ENCODE data around the gene TMEM9. TPM values are rescaled to one million over a fixed set of nuclear protein-coding genes. Genes with fewer than 3 reads are reported as not detected.

TMEM9 gene
- total RNA-seq = 10 to 100 TPM; 21.8 to 23.8 TPM

- ChIA-PET POLR2A (interaction anchor here (0.6 to 1.5 kb wide), 4 partner anchors 13 to 130 kb away, joined by 3 to 7 read pairs (median 4); no protein-coding TSS in a partner anchor), CTCF (interaction anchor here (0.7 to 2.2 kb wide), 6 partner anchors 13 to 135 kb away, joined by 3 to 8 read pairs (median 5); no protein-coding TSS in a partner anchor)
Observed at GRCh38 chr1:201154389-201155165, at the start of gene TMEM9. TMEM9 (minus strand) TSS chr1:201154474; CDS start chr1:201153923, 551 bp downstream.

- POLR2A ChIA-PET = no interaction called here
- CTCF ChIA-PET = interaction anchor here (1.5 kb wide), 1 partner anchor 52 kb away, joined by 3 read pairs; no protein-coding TSS in a partner anchor
Observed at GRCh38 chr1:201198598-201198997, 44.3 kb upstream of the TMEM9 start.

GRCh38 chr1:201194046-201194445 is 39.8 kb upstream of the TMEM9 start:
- POLR2A ChIA-PET = no interaction called here
- CTCF ChIA-PET = no interaction called here

GRCh38 chr1:201192261-201192788 is 38.1 kb upstream of the TMEM9 start:
- POLR2A ChIA-PET = interaction anchor here (1.6 kb wide), 1 partner anchor 21 kb away, joined by 9 read pairs; no protein-coding TSS in a partner anchor
- CTCF ChIA-PET = interaction anchor here (0.7 kb wide), 2 partner anchors 21 to 54 kb away, joined by 4 to 5 read pairs; no protein-coding TSS in a partner anchor

GRCh38 chr1:201191653-201192260 is 37.5 kb upstream of the TMEM9 start:
- POLR2A ChIA-PET = interaction anchor here (1.6 kb wide), 1 partner anchor 21 kb away, joined by 9 read pairs; no protein-coding TSS in a partner anchor
- CTCF ChIA-PET = interaction anchor here (0.7 kb wide), 1 partner anchor 20 kb away, joined by 5 read pairs; no protein-coding TSS in a partner anchor

- CTCF ChIA-PET = no interaction called here
- POLR2A ChIA-PET = no interaction called here
Observed at GRCh38 chr1:201190624-201191051, 36.4 kb upstream of the TMEM9 start, which contains the start of gene IGFN1. IGFN1 (plus strand) TSS chr1:201190824; CDS start chr1:201193294, 2,470 bp downstream.

GRCh38 chr1:201190005-201190404 is 35.7 kb upstream of the TMEM9 start:
- ChIA-PET POLR2A (no interaction called here), CTCF (no interaction called here)

GRCh38 chr1:201189085-201189484 is 34.8 kb upstream of the TMEM9 start:
- POLR2A ChIA-PET = no interaction called here
- CTCF ChIA-PET = no interaction called here

- ChIA-PET POLR2A (no interaction called here), CTCF (no interaction called here)
Observed at GRCh38 chr1:201186192-201186591, 31.9 kb upstream of the TMEM9 start.

- POLR2A ChIA-PET = no interaction called here
- CTCF ChIA-PET = no interaction called here
Observed at GRCh38 chr1:201185527-201186128, 31.4 kb upstream of the TMEM9 start.

GRCh38 chr1:201185123-201185453 is 30.8 kb upstream of the TMEM9 start:
- ChIA-PET POLR2A (no interaction called here), CTCF (interaction anchor here (0.5 kb wide), 1 partner anchor 233 kb away, joined by 3 read pairs; no protein-coding TSS in a partner anchor)

- ChIA-PET POLR2A (no interaction called here), CTCF (interaction anchor here (0.5 to 0.9 kb wide), 3 partner anchors 28 to 234 kb away, joined by 3 to 4 read pairs (median 3); no protein-coding TSS in a partner anchor)
Observed at GRCh38 chr1:201184307-201185122, 30.2 kb upstream of the TMEM9 start.

GRCh38 chr1:201183753-201184152 is 29.5 kb upstream of the TMEM9 start:
- ChIA-PET CTCF (interaction anchor here (0.7 to 0.9 kb wide), 2 partner anchors 27 to 70 kb away, joined by 3 to 4 read pairs; no protein-coding TSS in a partner anchor), POLR2A (interaction anchor here (0.6 kb wide), 1 partner anchor 12 kb away, joined by 3 read pairs; no protein-coding TSS in a partner anchor)

GRCh38 chr1:201183209-201183608 is 28.9 kb upstream of the TMEM9 start:
- CTCF ChIA-PET = no interaction called here
- POLR2A ChIA-PET = interaction anchor here (0.6 kb wide), 1 partner anchor 12 kb away, joined by 3 read pairs; no protein-coding TSS in a partner anchor

- ChIA-PET POLR2A (no interaction called here), CTCF (no interaction called here)
Observed at GRCh38 chr1:201181726-201182125, 27.5 kb upstream of the TMEM9 start.

- POLR2A ChIA-PET = no interaction called here
Observed at GRCh38 chr1:201181323-201181722, 27.0 kb upstream of the TMEM9 start.

GRCh38 chr1:201180901-201181300 is 26.6 kb upstream of the TMEM9 start:
- CTCF ChIA-PET = interaction anchor here (0.9 kb wide), 1 partner anchor 10 kb away, joined by 3 read pairs; no protein-coding TSS in a partner anchor

More at GRCh38 chr1:201181323-201181722, 27.0 kb upstream of the TMEM9 start:
- CTCF ChIA-PET = no interaction called here

GRCh38 chr1:201180141-201180540 is 25.9 kb upstream of the TMEM9 start:
- ChIA-PET CTCF (interaction anchor here (0.9 kb wide), 1 partner anchor 9 kb away, joined by 3 read pairs; no protein-coding TSS in a partner anchor), POLR2A (no interaction called here)

More at GRCh38 chr1:201180901-201181300, 26.6 kb upstream of the TMEM9 start:
- POLR2A ChIA-PET = no interaction called here

- ChIA-PET CTCF (no interaction called here), POLR2A (no interaction called here)
Observed at GRCh38 chr1:201178718-201179117, 24.4 kb upstream of the TMEM9 start.
